HUES48 (cell line): Measurements from ENCODE around the gene DLEC1.

Source experiments
- H3K27ac ChIP-seq: one replicate; pipeline ENCODE4 v1.7.0; 2013; ENCODE audit warnings: low read depth, low read length, inconsistent platforms
- H3K27me3 ChIP-seq: 2 replicates; pipeline ENCODE4 v1.6.1; 2013; ENCODE audit warnings: mild to moderate bottlenecking, low read length; ENCODE audit not compliant: control insufficient read depth, insufficient read depth
- H3K36me3 ChIP-seq: 2 replicates; pipeline ENCODE4 v1.6.1; 2013; ENCODE audit warnings: low read length; ENCODE audit not compliant: control insufficient read depth, insufficient read depth
- H3K4me1 ChIP-seq: 2 replicates; pipeline ENCODE4 v1.6.1; 2013; ENCODE audit warnings: mild to moderate bottlenecking, low read length; ENCODE audit not compliant: control insufficient read depth, insufficient read depth
- H3K4me3 ChIP-seq: 2 replicates; pipeline ENCODE4 v1.5.1; 2013; ENCODE audit warnings: mild to moderate bottlenecking, low read depth, low read length
- H3K9ac ChIP-seq: 2 replicates; pipeline ENCODE4 v1.6.1; 2013; ENCODE audit warnings: mild to moderate bottlenecking, low read depth, low read length, moderate library complexity
- H3K9me3 ChIP-seq: 2 replicates; pipeline ENCODE4 v1.6.1; 2013; ENCODE audit warnings: low read length; ENCODE audit not compliant: control insufficient read depth, insufficient read depth

DLEC1 gene

GRCh38 chr3:38008191-38008701 is 30.8 kb upstream of the DLEC1 start:
- H3K36me3 ChIP-seq: peaks cover 18% of the 10 kb centered on the region
- H3K9ac ChIP-seq: no peak overlapping the region
- no peaks in the 10 kb centered on the region for H3K27me3 ChIP-seq

GRCh38 chr3:38008971-38009580 is 29.9 kb upstream of the DLEC1 start:
- no peaks in the 10 kb centered on the region for H3K27me3 ChIP-seq
- H3K4me1 ChIP-seq: no peaks in the 10 kb centered on the region
- H3K4me3 ChIP-seq: no peak overlapping the region
- peaks cover 18% of the 10 kb centered on the region for H3K36me3 ChIP-seq
- H3K9ac ChIP-seq: no peak overlapping the region
- H3K27ac ChIP-seq: no peak overlapping the region
- H3K9me3 ChIP-seq: no peaks in the 10 kb centered on the region

More at GRCh38 chr3:38008191-38008701, 30.8 kb upstream of the DLEC1 start:
- Histone ChIP-seq H3K4me1 (no peaks in the 10 kb centered on the region), H3K27ac (no peak overlapping the region), H3K9me3 (no peaks in the 10 kb centered on the region), H3K4me3 (no peak overlapping the region)

DNA sequence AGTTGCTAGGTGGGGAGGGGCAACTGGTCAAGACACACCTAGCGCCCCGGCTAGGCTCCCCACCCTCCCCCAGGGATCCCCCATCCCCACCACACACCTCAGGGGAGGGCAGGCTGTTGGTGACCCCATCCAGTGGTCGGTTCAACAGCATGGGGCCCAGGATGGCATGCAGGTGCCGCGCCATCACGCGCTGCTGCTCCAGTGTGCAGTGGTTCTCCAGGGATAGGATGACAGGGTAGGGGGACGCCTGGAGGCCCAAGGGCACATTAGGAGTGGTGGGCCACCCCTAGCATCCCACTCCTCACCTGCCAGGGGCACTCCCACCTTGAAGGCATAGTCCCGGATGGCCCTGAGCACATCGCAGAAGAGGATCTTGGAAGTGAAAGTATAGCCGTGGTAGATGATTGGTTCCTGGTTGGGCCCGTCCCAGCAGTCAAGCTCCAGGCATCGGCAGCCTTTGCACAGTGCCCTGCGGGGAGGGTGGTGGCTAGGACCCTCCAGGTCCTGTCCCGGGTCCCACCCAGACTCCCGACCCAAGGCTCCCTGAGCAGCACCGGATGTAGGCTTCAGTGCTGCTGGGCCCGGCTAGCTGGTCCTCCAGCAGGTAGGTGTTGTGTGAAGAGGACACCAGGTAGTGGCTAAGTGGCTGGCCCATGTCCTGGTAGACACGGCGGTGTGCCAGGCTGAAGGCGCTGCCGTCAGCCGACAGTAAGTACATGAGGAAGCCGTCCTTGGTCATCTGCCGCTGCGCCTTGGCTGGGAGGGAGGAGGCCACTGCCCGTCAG is 29.0 kb upstream of the DLEC1 start:
- Histone ChIP-seq H3K4me1 (no peaks in the 10 kb centered on the region), H3K36me3 (peaks cover 19% of the 10 kb centered on the region), H3K9ac (no peak overlapping the region), H3K27ac (no peak overlapping the region), H3K4me3 (no peak overlapping the region), H3K27me3 (no peaks in the 10 kb centered on the region), H3K9me3 (no peaks in the 10 kb centered on the region)

DNA sequence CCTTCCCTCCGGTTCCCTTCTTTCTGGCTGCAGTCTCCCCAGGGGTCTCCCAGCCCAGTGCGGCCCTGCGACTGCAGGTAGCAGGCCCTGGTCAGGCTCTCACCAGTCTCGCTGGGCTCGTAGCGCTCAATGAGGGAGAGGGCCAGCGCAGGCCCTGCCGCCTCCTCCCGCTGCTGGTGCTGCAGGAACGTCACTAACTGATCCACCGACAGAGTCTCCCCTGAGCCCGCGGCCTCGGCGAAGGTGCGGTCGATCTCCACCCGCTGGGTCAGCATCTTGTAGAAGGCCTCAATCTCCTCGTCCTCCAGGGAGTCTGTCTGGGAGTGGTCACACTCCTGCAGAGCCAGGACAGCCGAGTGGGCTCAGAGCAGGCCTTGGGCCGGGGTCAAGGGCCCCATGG is 27.9 kb upstream of the DLEC1 start:
- no peak overlapping the region for H3K27ac ChIP-seq
- no peak overlapping the region for H3K9ac ChIP-seq

DNA sequence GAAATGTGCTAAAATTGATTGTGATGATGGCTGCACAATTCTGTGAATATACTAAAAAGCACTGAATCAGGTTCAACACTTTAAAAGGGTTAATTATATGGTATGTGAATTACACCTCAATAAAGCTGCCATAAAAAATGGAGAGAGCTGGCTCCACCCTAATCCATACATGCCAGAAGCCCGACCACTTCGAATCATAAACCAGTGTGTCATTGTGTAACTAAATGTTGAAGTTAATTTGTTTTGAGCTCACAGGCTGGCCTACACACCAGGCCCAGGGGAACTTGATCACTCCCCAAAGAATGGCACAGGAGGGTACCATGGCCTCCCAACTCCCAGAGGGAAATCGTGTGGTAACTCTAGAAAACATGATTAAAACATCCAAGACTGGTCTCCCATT is 23.5 kb upstream of the DLEC1 start:
- Histone ChIP-seq H3K27me3 (no peaks in the 10 kb centered on the region), H3K4me3 (no peak overlapping the region), H3K4me1 (no peaks in the 10 kb centered on the region), H3K9me3 (no peaks in the 10 kb centered on the region), H3K9ac (no peak overlapping the region), H3K27ac (no peak overlapping the region), H3K36me3 (peaks cover 12% of the 10 kb centered on the region; the same call in 1 of the 2 replicates)

More for the DNA sequence above, 27.9 kb upstream of the DLEC1 start:
- H3K27me3 ChIP-seq: no peaks in the 10 kb centered on the region
- peaks cover 24% of the 10 kb centered on the region for H3K36me3 ChIP-seq
- H3K4me1 ChIP-seq: no peaks in the 10 kb centered on the region
- no peak overlapping the region for H3K4me3 ChIP-seq
- H3K9me3 ChIP-seq: no peaks in the 10 kb centered on the region

DNA sequence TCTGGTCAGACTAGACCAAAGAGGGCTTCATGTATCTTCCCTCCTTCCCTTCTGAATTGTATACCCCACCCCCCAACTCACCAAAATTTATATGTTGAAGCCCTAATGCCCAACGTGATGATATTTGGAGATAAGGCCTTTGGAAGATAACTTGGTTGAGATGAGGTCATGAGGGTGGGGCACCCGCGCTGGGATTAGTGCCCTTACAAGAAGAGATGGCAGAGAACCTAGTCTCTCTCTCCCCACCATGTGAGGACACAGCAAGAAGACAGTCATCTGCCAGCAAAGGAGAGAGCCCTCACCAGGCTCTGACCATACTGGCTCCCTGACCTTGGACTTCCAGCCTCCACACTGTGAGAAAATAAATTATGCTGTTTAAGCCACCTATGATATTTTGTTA is 23.0 kb upstream of the DLEC1 start:
- no peak overlapping the region for H3K27ac ChIP-seq
- peaks cover 12% of the 10 kb centered on the region; the same call in 1 of the 2 replicates for H3K36me3 ChIP-seq
- H3K27me3 ChIP-seq: no peaks in the 10 kb centered on the region
- H3K4me1 ChIP-seq: no peaks in the 10 kb centered on the region
- H3K9ac ChIP-seq: no peak overlapping the region
- no peaks in the 10 kb centered on the region for H3K9me3 ChIP-seq
- H3K4me3 ChIP-seq: no peak overlapping the region

GRCh38 chr3:38016410-38016809 is 22.6 kb upstream of the DLEC1 start:
- Histone ChIP-seq H3K27ac (no peak overlapping the region), H3K4me3 (no peak overlapping the region), H3K9ac (no peak overlapping the region), H3K9me3 (no peaks in the 10 kb centered on the region), H3K36me3 (peaks cover 12% of the 10 kb centered on the region; the same call in 1 of the 2 replicates), H3K4me1 (no peaks in the 10 kb centered on the region), H3K27me3 (no peaks in the 10 kb centered on the region)

- H3K9me3 ChIP-seq: no peaks in the 10 kb centered on the region
- no peaks in the 10 kb centered on the region for H3K4me1 ChIP-seq
These were observed 22.1 kb upstream of the DLEC1 start for GRCh38 chr3:38016847-38017444.

GRCh38 chr3:38017445-38018295 is 21.3 kb upstream of the DLEC1 start:
- peaks cover 12% of the 10 kb centered on the region; the same call in 1 of the 2 replicates for H3K36me3 ChIP-seq
- H3K9me3 ChIP-seq: no peaks in the 10 kb centered on the region
- H3K4me3 ChIP-seq: no peak overlapping the region
- H3K27me3 ChIP-seq: no peaks in the 10 kb centered on the region
- H3K9ac ChIP-seq: no peak overlapping the region
- H3K4me1 ChIP-seq: no peaks in the 10 kb centered on the region
- no peak overlapping the region for H3K27ac ChIP-seq

More at GRCh38 chr3:38016847-38017444, 22.1 kb upstream of the DLEC1 start:
- Histone ChIP-seq H3K4me3 (no peak overlapping the region), H3K9ac (no peak overlapping the region), H3K27ac (no peak overlapping the region), H3K36me3 (peaks cover 12% of the 10 kb centered on the region; the same call in 1 of the 2 replicates), H3K27me3 (no peaks in the 10 kb centered on the region)
